Loucy (cell line): ENCODE measurements around the gene NAA30.

Experiments used
- EZH2phosphoT487 ChIP-seq: fragments of 200-600 bp; IDR thresholded peaks from 2 replicates; pipeline ENCODE4 v1.6.1; 2018; ENCODE audit warnings: antibody characterized with exemption, mild to moderate bottlenecking, moderate library complexity, borderline replicate concordance
- TF ChIP-seq, protein P1 (sequence below): fragments of 200-600 bp; sonication (generic); conservative IDR thresholded peaks from 2 replicates; pipeline ENCODE4 v1.5.1; 2014; ENCODE audit warnings: mild to moderate bottlenecking, antibody characterized with exemption, low read length

- TF ChIP-seq, protein P1, sequence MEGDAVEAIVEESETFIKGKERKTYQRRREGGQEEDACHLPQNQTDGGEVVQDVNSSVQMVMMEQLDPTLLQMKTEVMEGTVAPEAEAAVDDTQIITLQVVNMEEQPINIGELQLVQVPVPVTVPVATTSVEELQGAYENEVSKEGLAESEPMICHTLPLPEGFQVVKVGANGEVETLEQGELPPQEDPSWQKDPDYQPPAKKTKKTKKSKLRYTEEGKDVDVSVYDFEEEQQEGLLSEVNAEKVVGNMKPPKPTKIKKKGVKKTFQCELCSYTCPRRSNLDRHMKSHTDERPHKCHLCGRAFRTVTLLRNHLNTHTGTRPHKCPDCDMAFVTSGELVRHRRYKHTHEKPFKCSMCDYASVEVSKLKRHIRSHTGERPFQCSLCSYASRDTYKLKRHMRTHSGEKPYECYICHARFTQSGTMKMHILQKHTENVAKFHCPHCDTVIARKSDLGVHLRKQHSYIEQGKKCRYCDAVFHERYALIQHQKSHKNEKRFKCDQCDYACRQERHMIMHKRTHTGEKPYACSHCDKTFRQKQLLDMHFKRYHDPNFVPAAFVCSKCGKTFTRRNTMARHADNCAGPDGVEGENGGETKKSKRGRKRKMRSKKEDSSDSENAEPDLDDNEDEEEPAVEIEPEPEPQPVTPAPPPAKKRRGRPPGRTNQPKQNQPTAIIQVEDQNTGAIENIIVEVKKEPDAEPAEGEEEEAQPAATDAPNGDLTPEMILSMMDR = no peak
- no peak for TF ChIP-seq EZH2phosphoT487
Observed at GRCh38 chr14:57371013-57371412, 19.4 kb upstream of the NAA30 start.
